SK-N-SH (cell line): ENCODE measurements around the gene OR10H4.

Source experiments
- EP300 ChIP-seq, 2 experiments: IDR thresholded peaks; 2 replicates each; pipeline versions ENCODE4 v1.4.0 to v1.6.1; 2012; ENCODE audit warnings: borderline replicate concordance in 1 of 2, low read depth in 1 of 2, low read length in 1 of 2
- EZH2phosphoT487 ChIP-seq: fragments of 200-600 bp; sonication (generic); IDR thresholded peaks from 2 replicates; pipeline ENCODE4 v1.6.1; 2017; ENCODE audit warnings: low read depth, mixed run types, mild to moderate bottlenecking, antibody characterized with exemption, moderate library complexity, borderline replicate concordance
- GATA2 ChIP-seq: sonication (generic); formaldehyde crosslinking; IDR thresholded peaks from 2 replicates; pipeline ENCODE4 v1.5.0; 2020; ENCODE audit warnings: mild to moderate bottlenecking, missing genetic modification reagents
- JUND ChIP-seq: IDR thresholded peaks from 2 replicates; pipeline ENCODE4 v1.4.0; 2012
- MAX ChIP-seq: IDR thresholded peaks from 2 replicates; pipeline ENCODE4 v1.4.0; 2012; ENCODE audit warnings: low read depth
- MEF2A ChIP-seq: IDR thresholded peaks from 2 replicates; pipeline ENCODE4 v1.4.0; 2012; ENCODE audit warnings: low read depth, borderline replicate concordance
- REST ChIP-seq: IDR thresholded peaks from 2 replicates; pipeline ENCODE4 v1.6.1; 2012; ENCODE audit warnings: mild to moderate bottlenecking, low read depth, low read length, moderate library complexity
- SIN3A ChIP-seq: IDR thresholded peaks from 2 replicates; pipeline ENCODE4 v1.6.1; 2012; ENCODE audit warnings: low read depth, mild to moderate bottlenecking, low read length, moderate library complexity, borderline replicate concordance
- TAF1 ChIP-seq: IDR thresholded peaks from 2 replicates; pipeline ENCODE4 v1.6.1; 2012; ENCODE audit warnings: low read depth, mild to moderate bottlenecking, low read length, moderate library complexity, borderline replicate concordance
- TF ChIP-seq, protein P1 (sequence below): fragments of 200-600 bp; sonication (generic); IDR thresholded peaks from 2 replicates; pipeline ENCODE4 v1.6.1; 2017; ENCODE audit warnings: antibody characterized with exemption, mild to moderate bottlenecking, moderate library complexity

DNA sequence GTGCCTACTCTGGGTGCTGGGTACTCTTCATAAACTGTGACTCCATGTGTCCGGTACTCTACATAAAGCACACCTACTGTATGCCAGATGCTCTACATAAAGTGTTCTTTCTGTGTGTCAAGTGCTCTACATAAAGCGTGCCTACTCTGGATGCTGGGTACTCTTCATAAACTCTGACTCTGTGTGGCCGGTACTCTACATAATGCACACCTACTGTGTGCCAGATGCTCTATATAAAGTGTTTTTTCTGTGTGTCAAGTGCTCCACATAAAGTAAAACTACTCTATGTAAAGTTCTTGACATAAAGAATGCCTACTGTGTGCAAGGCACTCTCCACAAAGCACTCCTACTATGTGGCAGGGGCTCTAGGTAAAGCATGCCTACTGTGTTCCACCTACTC lies 12.6 kb upstream of the OR10H4 start:
- no peak for TF ChIP-seq SIN3A
- no peak for TF ChIP-seq TAF1
- no peak for TF ChIP-seq EP300 (IDR thresholded peaks at IDR 0.05; ENCODE audit: borderline replicate concordance in 1 of 2, low read depth in 1 of 2, low read length in 1 of 2)
- no peak for TF ChIP-seq REST
- TF ChIP-seq, protein P1, sequence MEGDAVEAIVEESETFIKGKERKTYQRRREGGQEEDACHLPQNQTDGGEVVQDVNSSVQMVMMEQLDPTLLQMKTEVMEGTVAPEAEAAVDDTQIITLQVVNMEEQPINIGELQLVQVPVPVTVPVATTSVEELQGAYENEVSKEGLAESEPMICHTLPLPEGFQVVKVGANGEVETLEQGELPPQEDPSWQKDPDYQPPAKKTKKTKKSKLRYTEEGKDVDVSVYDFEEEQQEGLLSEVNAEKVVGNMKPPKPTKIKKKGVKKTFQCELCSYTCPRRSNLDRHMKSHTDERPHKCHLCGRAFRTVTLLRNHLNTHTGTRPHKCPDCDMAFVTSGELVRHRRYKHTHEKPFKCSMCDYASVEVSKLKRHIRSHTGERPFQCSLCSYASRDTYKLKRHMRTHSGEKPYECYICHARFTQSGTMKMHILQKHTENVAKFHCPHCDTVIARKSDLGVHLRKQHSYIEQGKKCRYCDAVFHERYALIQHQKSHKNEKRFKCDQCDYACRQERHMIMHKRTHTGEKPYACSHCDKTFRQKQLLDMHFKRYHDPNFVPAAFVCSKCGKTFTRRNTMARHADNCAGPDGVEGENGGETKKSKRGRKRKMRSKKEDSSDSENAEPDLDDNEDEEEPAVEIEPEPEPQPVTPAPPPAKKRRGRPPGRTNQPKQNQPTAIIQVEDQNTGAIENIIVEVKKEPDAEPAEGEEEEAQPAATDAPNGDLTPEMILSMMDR, result no peak
- TF ChIP-seq GATA2, result no peak
- no peak for TF ChIP-seq MAX
- TF ChIP-seq EZH2phosphoT487, result no peak
- TF ChIP-seq JUND, result no peak
- no peak for TF ChIP-seq MEF2A
